SU-DHL-6 (cell line): ENCODE measurements around the gene POU4F3.

Experiments
- H2AFZ ChIP-seq: fragments of 200-600 bp; sonication (generic); 2 replicates; pipeline ENCODE4 v1.6.1; 2014; ENCODE audit warnings: low read depth, mild to moderate bottlenecking, moderate library complexity, mixed read lengths, antibody characterized with exemption, low read length; ENCODE audit not compliant: severe bottlenecking
- H3F3A ChIP-seq: fragments of 200-600 bp; shearing (Covaris generic); 2 replicates; pipeline ENCODE4 v1.6.0; 2016; ENCODE audit warnings: antibody characterized with exemption, mild to moderate bottlenecking; ENCODE audit not compliant: insufficient read depth
- H3K27ac ChIP-seq: fragments of 200-600 bp; sonication (generic); 2 replicates; pipeline ENCODE4 v1.5.1; 2016; ENCODE audit warnings: low read depth, mild to moderate bottlenecking, low read length, moderate library complexity, mixed read lengths
- H3K27me3 ChIP-seq: fragments of 200-600 bp; sonication (generic), shearing (Covaris generic); 2 replicates; pipeline ENCODE4 v1.6.0; 2014; ENCODE audit warnings: mild to moderate bottlenecking, low read length
- H3K36me3 ChIP-seq: fragments of 200-600 bp; sonication (generic); 2 replicates; pipeline ENCODE4 v1.6.1; 2014; ENCODE audit warnings: mild to moderate bottlenecking, low read length, mixed read lengths
- H3K4me2 ChIP-seq: fragments of 300-600, 200-600 bp; shearing (Covaris generic), sonication (generic); 2 replicates; pipeline ENCODE4 v1.6.0; 2014; ENCODE audit warnings: low read length, low read depth, mild to moderate bottlenecking; ENCODE audit not compliant: poor library complexity, severe bottlenecking
- H3K4me3 ChIP-seq: fragments of 200-600 bp; sonication (generic); 2 replicates; pipeline ENCODE4 v1.5.1; 2014; ENCODE audit warnings: antibody characterized with exemption, low read length, mild to moderate bottlenecking, mixed read lengths; ENCODE audit not compliant: insufficient read depth, poor library complexity, severe bottlenecking
- H3K79me2 ChIP-seq: fragments of 200-600 bp; sonication (generic); 2 replicates; pipeline ENCODE4 v1.6.1; 2014; ENCODE audit warnings: mild to moderate bottlenecking, low read length, moderate library complexity; ENCODE audit not compliant: insufficient read depth
- H3K9ac ChIP-seq: fragments of 200-600 bp; sonication (generic); 2 replicates; pipeline ENCODE4 v1.7.0; 2014; ENCODE audit warnings: mild to moderate bottlenecking, low read length
- H3K9me2 ChIP-seq: fragments of 200-600 bp; sonication (generic); replicated peaks from 2 replicates; pipeline ENCODE4 v1.6.1; 2014; ENCODE audit warnings: low read length; ENCODE audit not compliant: insufficient read depth
- H3K9me3 ChIP-seq: fragments of 200-600 bp; sonication (generic); 2 replicates; pipeline ENCODE4 v1.6.1; 2014; ENCODE audit warnings: low read length, mixed read lengths; ENCODE audit not compliant: insufficient read depth
- H4K20me1 ChIP-seq: fragments of 200-600 bp; sonication (generic); 2 replicates; pipeline ENCODE4 v1.6.1; 2014; ENCODE audit warnings: low read depth, mild to moderate bottlenecking, antibody characterized with exemption, low read length, moderate library complexity, mixed read lengths
- CTCF ChIP-seq: fragments of 200-600 bp; sonication (generic); IDR thresholded peaks from one replicate; pipeline ENCODE4 v1.5.1; 2017; ENCODE audit warnings: antibody characterized with exemption, mild to moderate bottlenecking, low read length, moderate library complexity; ENCODE audit not compliant: insufficient read depth, poor library complexity, severe bottlenecking
- EZH2phosphoT487 ChIP-seq: fragments of 200-600 bp; sonication (generic), shearing (Covaris generic); conservative IDR thresholded peaks from 2 replicates; pipeline ENCODE4 v1.6.1; 2018; ENCODE audit warnings: mild to moderate bottlenecking, antibody characterized with exemption, low read length, moderate library complexity, mixed read lengths

POU4F3 gene

GRCh38 chr5:146380714-146381113 is 42.1 kb downstream of the POU4F3 start:
- Histone ChIP-seq H3K4me3 (no peak overlapping the region), H3K9me3 (no peaks in the 10 kb centered on the region), H4K20me1 (no peaks in the 10 kb centered on the region), H3K9me2 (no peaks in the 10 kb centered on the region), H3K79me2 (no peaks in the 10 kb centered on the region), H3K4me2 (no peak overlapping the region), H3K27me3 (no peaks in the 10 kb centered on the region), H2AFZ (no peak overlapping the region), H3K36me3 (no peaks in the 10 kb centered on the region), H3K27ac (no peak overlapping the region), H3F3A (no peaks in the 10 kb centered on the region), H3K9ac (no peak overlapping the region)
- no peak for TF ChIP-seq CTCF
- no peak for TF ChIP-seq EZH2phosphoT487

DNA sequence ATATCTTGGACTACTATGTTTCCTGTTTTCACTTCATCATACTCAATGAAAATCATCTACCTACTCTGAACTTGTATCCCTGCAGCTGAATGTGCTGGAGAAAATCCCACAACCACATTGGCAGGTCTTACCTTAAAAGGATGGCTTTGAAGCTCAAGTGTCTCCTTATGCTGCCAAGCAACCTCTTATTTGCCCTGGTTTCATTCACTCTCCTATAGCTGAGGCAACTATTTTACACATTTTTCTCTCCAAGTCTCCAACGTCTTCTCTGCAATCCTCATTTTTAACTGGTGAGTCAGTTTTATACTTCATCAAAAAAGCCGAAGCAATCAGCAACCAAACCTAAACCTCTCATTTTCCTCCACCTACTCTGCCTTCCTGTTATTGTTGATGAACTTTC is 49.7 kb downstream of the POU4F3 start:
- Histone ChIP-seq H3K4me2 (no peak overlapping the region), H3K4me3 (no peak overlapping the region), H3K9ac (no peak overlapping the region), H3K9me3 (no peaks in the 10 kb centered on the region), H3K9me2 (no peaks in the 10 kb centered on the region), H2AFZ (no peak overlapping the region), H3F3A (no peaks in the 10 kb centered on the region), H3K36me3 (no peaks in the 10 kb centered on the region), H3K27me3 (no peaks in the 10 kb centered on the region), H3K79me2 (no peaks in the 10 kb centered on the region), H3K27ac (no peak overlapping the region), H4K20me1 (no peaks in the 10 kb centered on the region)
- TF ChIP-seq EZH2phosphoT487 (no peak), CTCF (no peak)

DNA sequence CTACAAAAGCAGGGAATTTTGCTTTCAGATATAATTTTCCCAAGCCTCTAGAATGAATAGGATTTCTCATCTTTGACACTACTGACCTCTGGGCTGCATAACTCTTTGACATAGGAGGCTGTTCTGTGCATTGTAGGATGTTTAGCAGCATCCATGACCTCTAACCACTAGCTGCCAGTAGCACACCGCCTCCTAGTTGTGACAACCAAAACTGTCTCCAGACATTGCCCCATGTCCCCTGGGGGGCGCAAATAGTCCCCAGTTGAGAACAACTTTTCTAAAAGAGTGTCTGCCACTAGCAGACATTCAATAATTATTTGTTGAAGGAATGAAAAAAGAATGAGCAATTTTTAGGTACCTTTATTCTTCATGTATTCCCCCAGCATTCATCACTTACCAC is 51.8 kb downstream of the POU4F3 start:
- no peak overlapping the region for H2AFZ ChIP-seq
- TF ChIP-seq EZH2phosphoT487: no peak
- peak; percentile 57 for TF ChIP-seq CTCF

More for the DNA sequence above, 51.8 kb downstream of the POU4F3 start:
- Histone ChIP-seq H3K9ac (no peak overlapping the region), H3K36me3 (no peaks in the 10 kb centered on the region), H4K20me1 (no peaks in the 10 kb centered on the region), H3K9me3 (no peaks in the 10 kb centered on the region), H3K4me2 (no peak overlapping the region), H3F3A (no peaks in the 10 kb centered on the region), H3K27me3 (no peaks in the 10 kb centered on the region), H3K9me2 (no peaks in the 10 kb centered on the region), H3K4me3 (no peak overlapping the region), H3K27ac (no peak overlapping the region), H3K79me2 (no peaks in the 10 kb centered on the region)
